Activated T-cell treated with anti-CD3 and anti-CD28 coated beads, Interleukin-2, amount 50 U/mL, for 48 hours (primary cell): ENCODE results near the gene FOXI1.
"Not testable (repeated sequence)": the region's sequence is repeated elsewhere in the genome, so short reads cannot be mapped to it uniquely, and the experiment has no call there.

Source experiments
- DNase-seq, 2 experiments: peaks; one replicate each; pipeline ENCODE4 v3.0.0-alpha.2; 2020

FOXI1 gene

GRCh38 chr5:170094329-170094728, 11.4 kb upstream of the FOXI1 start:
- DNase-seq: not testable (repeated sequence)

- DNase-seq: no peak
These were observed 10.1 kb upstream of the FOXI1 start for GRCh38 chr5:170095646-170096045.

- DNase-seq: no peak
These were observed 7.8 kb upstream of the FOXI1 start for GRCh38 chr5:170097934-170098333.

- peak; percentile 80 to 82 for DNase-seq
These were observed 5.4 kb upstream of the FOXI1 start for GRCh38 chr5:170100066-170100943.

- DNase-seq: no peak
These were observed 2.2 kb upstream of the FOXI1 start for GRCh38 chr5:170103447-170103846.

GRCh38 chr5:170104299-170104698, 1.4 kb upstream of the FOXI1 start:
- peak in 1 of 2 experiments; percentile 4 for DNase-seq

- no peak for DNase-seq
These were observed 987 bp upstream of the FOXI1 start for GRCh38 chr5:170104710-170105109.

GRCh38 chr5:170107674-170108073, 2.0 kb downstream of the FOXI1 start:
- no peak for DNase-seq

- DNase-seq: no peak
These were observed 2.6 kb downstream of the FOXI1 start for GRCh38 chr5:170108266-170108785.

GRCh38 chr5:170109059-170110031, 3.6 kb downstream of the FOXI1 start:
- no peak for DNase-seq

GRCh38 chr5:170110403-170111087, 4.8 kb downstream of the FOXI1 start:
- DNase-seq: no peak

GRCh38 chr5:170111088-170111785, 5.5 kb downstream of the FOXI1 start:
- DNase-seq: no peak

GRCh38 chr5:170112876-170113521, 7.3 kb downstream of the FOXI1 start:
- no peak for DNase-seq

- no peak for DNase-seq
These were observed 7.8 kb downstream of the FOXI1 start for GRCh38 chr5:170113522-170113900.

- DNase-seq: no peak
These were observed 8.6 kb downstream of the FOXI1 start for GRCh38 chr5:170114271-170114670.

GRCh38 chr5:170115925-170116324, 10.2 kb downstream of the FOXI1 start:
- no peak for DNase-seq

GRCh38 chr5:170117736-170118135, 12.0 kb downstream of the FOXI1 start:
- no peak for DNase-seq

GRCh38 chr5:170120576-170120975, 14.9 kb downstream of the FOXI1 start:
- DNase-seq: no peak

GRCh38 chr5:170121321-170121720, 15.6 kb downstream of the FOXI1 start:
- DNase-seq: no peak

- no peak for DNase-seq
These were observed 20.4 kb downstream of the FOXI1 start for GRCh38 chr5:170126061-170126460.

- no peak for DNase-seq
These were observed 20.9 kb downstream of the FOXI1 start for GRCh38 chr5:170126626-170127025.

GRCh38 chr5:170131235-170131634, 25.5 kb downstream of the FOXI1 start:
- DNase-seq: no peak
